Large intestine (tissue), 3 donors: ENCODE measurements around the gene FARS2. TPM values are rescaled to one million over a fixed set of nuclear protein-coding genes. Genes with fewer than 3 reads are reported as not detected.
A peak's percentile ranks its signal among the peaks of the same experiment; 100 is the strongest.

ENCODE experiments used
- DNase-seq, 2 donors: peaks; one replicate each; pipeline versions ENCODE4 v3.0.0 to v3.0.0-alpha.2; 2013
- H3K27ac ChIP-seq: one replicate; pipeline ENCODE4 v1.5.1; 2013; ENCODE audit warnings: low read length
- H3K27me3 ChIP-seq: 2 replicates; pipeline ENCODE4 v1.6.1; 2013; ENCODE audit warnings: low read length; ENCODE audit not compliant: control insufficient read depth, insufficient read depth
- H3K36me3 ChIP-seq: 2 replicates; pipeline ENCODE4 v1.6.1; 2013; ENCODE audit warnings: low read length; ENCODE audit not compliant: control insufficient read depth, insufficient read depth
- H3K4me1 ChIP-seq: one replicate; pipeline ENCODE4 v1.6.1; 2013; ENCODE audit warnings: low read length; ENCODE audit not compliant: control insufficient read depth, insufficient read depth
- H3K4me3 ChIP-seq: one replicate; pipeline ENCODE4 v1.5.1; 2013; ENCODE audit warnings: low read length
- H3K9me3 ChIP-seq: one replicate; pipeline ENCODE4 v1.6.1; 2013; ENCODE audit warnings: mild to moderate bottlenecking, low read depth, low read length, moderate library complexity; ENCODE audit not compliant: control insufficient read depth
- WGBS: methylation state at CpG from one replicate; pipeline ENCODE4 v1.1.5; 2013; ENCODE audit warnings: low lambda C conversion rate; ENCODE audit not compliant: insufficient coverage; 5-methylcytosine and 5-hydroxymethylcytosine counted together
- polyA plus RNA-seq: library from polyadenylated mRNA; unstranded; fragments of 120-200 nt; gene quantifications from one replicate; pipeline ENCODE4 v1.2.1, GENCODE V29; 2013

Gene FARS2
- polyA plus RNA-seq, 1 donor: 14.3 TPM

GRCh38 chr6:5772408-5773120 is 511.3 kb downstream of the FARS2 start:
- Histone ChIP-seq H3K27ac (no peak overlapping the region), H3K27me3 (no peaks in the 10 kb centered on the region), H3K4me3 (no peak overlapping the region), H3K36me3 (peaks cover 7% of the 10 kb centered on the region), H3K9me3 (no peaks in the 10 kb centered on the region), H3K4me1 (no peaks in the 10 kb centered on the region)
- no CpG with 5 or more reads among the region's 11 CpGs for WGBS
- no peak for DNase-seq

GRCh38 chr6:5776104-5776503 is 514.8 kb downstream of the FARS2 start:
- peaks cover 7% of the 10 kb centered on the region for H3K36me3 ChIP-seq

GRCh38 chr6:5776706-5777390 is 515.5 kb downstream of the FARS2 start:
- H3K36me3 ChIP-seq: peaks cover 6% of the 10 kb centered on the region
- WGBS: 81% methylated on average over 3 of the region's 12 CpGs
- no peak for DNase-seq
- H3K27me3 ChIP-seq: no peaks in the 10 kb centered on the region
- no peak overlapping the region for H3K27ac ChIP-seq
- H3K4me1 ChIP-seq: peaks cover 3% of the 10 kb centered on the region
- no peak overlapping the region for H3K4me3 ChIP-seq
- no peaks in the 10 kb centered on the region for H3K9me3 ChIP-seq

More at GRCh38 chr6:5776104-5776503, 514.8 kb downstream of the FARS2 start:
- DNase-seq: no peak
- no peak overlapping the region for H3K27ac ChIP-seq
- no peaks in the 10 kb centered on the region for H3K27me3 ChIP-seq
- 100% methylated on average over 2 of the region's 6 CpGs for WGBS
- no peak overlapping the region for H3K4me3 ChIP-seq
- H3K4me1 ChIP-seq: no peaks in the 10 kb centered on the region
- H3K9me3 ChIP-seq: no peaks in the 10 kb centered on the region

- H3K27ac ChIP-seq: no peak overlapping the region
- H3K4me1 ChIP-seq: peaks cover 17% of the 10 kb centered on the region
- peaks cover 4% of the 10 kb centered on the region for H3K36me3 ChIP-seq
- WGBS: no CpG with 5 or more reads among the region's 7 CpGs
- no peak for DNase-seq
- H3K9me3 ChIP-seq: no peaks in the 10 kb centered on the region
- no peaks in the 10 kb centered on the region for H3K27me3 ChIP-seq
- H3K4me3 ChIP-seq: no peak overlapping the region
Measured at GRCh38 chr6:5778317-5778857, 517.1 kb downstream of the FARS2 start.

GRCh38 chr6:5778906-5779305 is 517.6 kb downstream of the FARS2 start:
- Histone ChIP-seq H3K27ac (no peak overlapping the region), H3K36me3 (peaks cover 4% of the 10 kb centered on the region), H3K27me3 (no peaks in the 10 kb centered on the region), H3K4me3 (no peak overlapping the region), H3K9me3 (no peaks in the 10 kb centered on the region), H3K4me1 (peaks cover 22% of the 10 kb centered on the region)
- no peak for DNase-seq
- no CpG with 5 or more reads among the region's 7 CpGs for WGBS

GRCh38 chr6:5781019-5781418 is 519.7 kb downstream of the FARS2 start:
- peaks cover 27% of the 10 kb centered on the region for H3K4me1 ChIP-seq
- H3K4me3 ChIP-seq: no peak overlapping the region
- no CpG with 5 or more reads among the region's 6 CpGs for WGBS
- no peak for DNase-seq
- no peaks in the 10 kb centered on the region for H3K9me3 ChIP-seq
- no peak overlapping the region for H3K27ac ChIP-seq
- no peaks in the 10 kb centered on the region for H3K36me3 ChIP-seq
- H3K27me3 ChIP-seq: no peaks in the 10 kb centered on the region

- no CpG with 5 or more reads among the region's 17 CpGs for WGBS
Measured at GRCh38 chr6:5781966-5782556, 520.7 kb downstream of the FARS2 start.

GRCh38 chr6:5782783-5783547 is 521.7 kb downstream of the FARS2 start:
- H3K9me3 ChIP-seq: no peaks in the 10 kb centered on the region
- H3K27me3 ChIP-seq: no peaks in the 10 kb centered on the region
- peak; percentile 84 to 94 for DNase-seq
- peaks cover 27% of the 10 kb centered on the region for H3K4me1 ChIP-seq
- 100% methylated on average over 4 of the region's 26 CpGs for WGBS
- H3K36me3 ChIP-seq: no peaks in the 10 kb centered on the region
- no peak overlapping the region for H3K4me3 ChIP-seq
- H3K27ac ChIP-seq: peak overlapping the region; percentile 86

More at GRCh38 chr6:5781966-5782556, 520.7 kb downstream of the FARS2 start:
- peak overlapping the region; percentile 76 for H3K27ac ChIP-seq
- no peak overlapping the region for H3K4me3 ChIP-seq
- H3K36me3 ChIP-seq: no peaks in the 10 kb centered on the region
- no peak for DNase-seq
- no peaks in the 10 kb centered on the region for H3K9me3 ChIP-seq
- H3K27me3 ChIP-seq: no peaks in the 10 kb centered on the region
- peaks cover 27% of the 10 kb centered on the region for H3K4me1 ChIP-seq

- H3K27ac ChIP-seq: peak overlapping the region; percentile 86
- no peaks in the 10 kb centered on the region for H3K36me3 ChIP-seq
- H3K27me3 ChIP-seq: no peaks in the 10 kb centered on the region
- DNase-seq: no peak
- no peaks in the 10 kb centered on the region for H3K9me3 ChIP-seq
- no peak overlapping the region for H3K4me3 ChIP-seq
- peaks cover 27% of the 10 kb centered on the region for H3K4me1 ChIP-seq
- 80% methylated on average over 1 of the region's 19 CpGs for WGBS
Measured at GRCh38 chr6:5783584-5784089, 522.3 kb downstream of the FARS2 start.

GRCh38 chr6:5785249-5785648 is 523.9 kb downstream of the FARS2 start:
- no peaks in the 10 kb centered on the region for H3K36me3 ChIP-seq
- peaks cover 27% of the 10 kb centered on the region for H3K4me1 ChIP-seq
- no peaks in the 10 kb centered on the region for H3K9me3 ChIP-seq
- WGBS: no CpG with 5 or more reads among the region's 8 CpGs
- no peak overlapping the region for H3K27ac ChIP-seq
- H3K27me3 ChIP-seq: no peaks in the 10 kb centered on the region
- no peak overlapping the region for H3K4me3 ChIP-seq
- no peak for DNase-seq
